Measurements from ENCODE around the gene NEU1.
A peak's percentile ranks its signal among the peaks of the same experiment; 100 is the strongest.
"Not testable (repeated sequence)": the region's sequence is repeated elsewhere in the genome, so short reads cannot be mapped to it uniquely, and the experiment has no call there.

Gene NEU1

DNA sequence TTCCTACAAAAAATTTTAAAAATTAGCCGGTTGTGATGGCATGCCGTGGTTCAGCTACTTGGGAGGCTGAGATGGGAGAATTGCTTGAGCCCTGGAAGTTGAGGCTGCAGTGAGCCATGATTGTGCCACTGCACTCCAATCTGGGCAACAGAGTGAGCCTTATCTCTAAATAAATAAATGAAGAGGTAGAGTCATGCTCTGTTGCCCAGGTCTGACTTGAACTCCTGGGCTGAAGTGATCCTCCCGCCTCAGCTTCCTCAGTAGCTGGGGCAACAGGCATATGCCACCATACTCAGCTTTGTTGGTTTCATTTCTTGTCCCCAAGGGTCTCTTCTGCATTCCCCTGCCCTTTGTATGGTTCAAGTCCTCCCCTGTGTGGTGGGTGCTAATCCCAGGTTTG, 18.1 kb downstream of the NEU1 start:
- H3K4me3 ChIP-seq (ENCODE audit: low read depth in 1 of 2, low read length in 2 of 2) = no peak overlapping the region
- no peaks in the 10 kb centered on the region for H3K4me1 ChIP-seq (ENCODE audit: control insufficient read depth in 1 of 2, insufficient read depth in 2 of 2, low read length in 2 of 2)
- no peak overlapping the region for H3K27ac ChIP-seq (ENCODE audit: low read depth, low read length)
- no peaks in the 10 kb centered on the region for H3K9me3 ChIP-seq (ENCODE audit: control insufficient read depth in 1 of 2, low read length in 2 of 2)
- H3K36me3 ChIP-seq (ENCODE audit: control insufficient read depth in 1 of 2, insufficient read depth in 2 of 2, low read length in 2 of 2) = peaks cover 4 to 12% of the 10 kb centered on the region in 2 donors
- no peak overlapping the region for H3K9ac ChIP-seq (ENCODE audit: low read depth in 1 of 2, low read length in 2 of 2)
- H3K27me3 ChIP-seq (ENCODE audit: control insufficient read depth in 1 of 2, insufficient read depth in 2 of 2, low read length in 2 of 2) = no peaks in the 10 kb centered on the region

DNA sequence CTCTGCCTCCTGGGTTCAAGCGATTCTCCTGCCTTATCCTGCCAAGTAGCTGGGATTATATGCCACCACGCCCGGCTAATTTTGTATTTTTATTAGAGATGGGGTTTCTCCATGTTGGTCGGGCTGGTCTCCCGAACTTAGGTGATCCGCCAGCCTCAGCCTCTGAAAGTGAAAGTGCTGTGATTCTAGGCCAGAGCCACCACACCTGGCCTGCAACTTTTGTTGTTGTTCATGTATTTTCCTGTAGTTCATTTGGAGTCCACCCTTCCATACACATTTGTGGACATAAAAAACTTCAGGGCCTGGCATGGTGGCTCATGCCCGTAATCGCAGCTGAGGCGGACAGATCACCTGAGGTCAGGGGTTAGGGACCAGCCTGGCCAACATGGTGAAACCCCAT, 20.6 kb downstream of the NEU1 start:
- no peak overlapping the region for H3K9ac ChIP-seq (ENCODE audit: low read depth in 1 of 2, low read length in 2 of 2)

DNA sequence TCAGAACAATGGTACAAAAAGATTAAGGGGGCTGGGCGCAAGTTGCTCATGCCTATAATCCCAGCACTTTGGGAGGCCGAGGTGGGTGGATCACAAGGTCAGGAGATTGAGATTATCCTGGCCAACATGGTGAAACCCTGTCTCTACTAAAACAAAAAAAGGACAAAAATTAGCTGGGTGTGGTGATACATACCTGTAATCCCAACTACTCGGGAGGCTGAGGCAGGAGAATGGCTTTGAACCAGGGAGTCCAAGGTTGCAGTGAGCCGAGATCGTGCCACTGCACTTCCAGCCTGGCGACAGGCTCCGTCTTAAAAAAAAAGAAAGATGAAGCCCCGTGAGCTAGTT, 22.9 kb downstream of the NEU1 start:
- Histone ChIP-seq H3K36me3 (ENCODE audit: control insufficient read depth in 1 of 2, insufficient read depth in 2 of 2, low read length in 2 of 2) (peaks cover 13 to 38% of the 10 kb centered on the region in 2 donors), H3K4me1 (ENCODE audit: control insufficient read depth in 1 of 2, insufficient read depth in 2 of 2, low read length in 2 of 2) (peaks cover 21 to 30% of the 10 kb centered on the region in 2 donors)
- not testable (repeated sequence) for H3K27ac ChIP-seq (ENCODE audit: low read depth, low read length); H3K9ac ChIP-seq (ENCODE audit: low read depth in 1 of 2, low read length in 2 of 2); H3K9me3 ChIP-seq (ENCODE audit: control insufficient read depth in 1 of 2, low read length in 2 of 2); H3K4me3 ChIP-seq (ENCODE audit: low read depth in 1 of 2, low read length in 2 of 2); H3K27me3 ChIP-seq (ENCODE audit: control insufficient read depth in 1 of 2, insufficient read depth in 2 of 2, low read length in 2 of 2)

More for the DNA sequence above, 20.6 kb downstream of the NEU1 start:
- no peak overlapping the region for H3K4me3 ChIP-seq (ENCODE audit: low read depth in 1 of 2, low read length in 2 of 2)
- H3K4me1 ChIP-seq (ENCODE audit: control insufficient read depth in 1 of 2, insufficient read depth in 2 of 2, low read length in 2 of 2) = peaks cover 9 to 15% of the 10 kb centered on the region in 2 donors
- H3K27ac ChIP-seq (ENCODE audit: low read depth, low read length) = no peak overlapping the region
- no peaks in the 10 kb centered on the region for H3K27me3 ChIP-seq (ENCODE audit: control insufficient read depth in 1 of 2, insufficient read depth in 2 of 2, low read length in 2 of 2)
- no peaks in the 10 kb centered on the region for H3K9me3 ChIP-seq (ENCODE audit: control insufficient read depth in 1 of 2, low read length in 2 of 2)
- H3K36me3 ChIP-seq (ENCODE audit: control insufficient read depth in 1 of 2, insufficient read depth in 2 of 2, low read length in 2 of 2) = peaks cover 12 to 36% of the 10 kb centered on the region in 2 donors

DNA sequence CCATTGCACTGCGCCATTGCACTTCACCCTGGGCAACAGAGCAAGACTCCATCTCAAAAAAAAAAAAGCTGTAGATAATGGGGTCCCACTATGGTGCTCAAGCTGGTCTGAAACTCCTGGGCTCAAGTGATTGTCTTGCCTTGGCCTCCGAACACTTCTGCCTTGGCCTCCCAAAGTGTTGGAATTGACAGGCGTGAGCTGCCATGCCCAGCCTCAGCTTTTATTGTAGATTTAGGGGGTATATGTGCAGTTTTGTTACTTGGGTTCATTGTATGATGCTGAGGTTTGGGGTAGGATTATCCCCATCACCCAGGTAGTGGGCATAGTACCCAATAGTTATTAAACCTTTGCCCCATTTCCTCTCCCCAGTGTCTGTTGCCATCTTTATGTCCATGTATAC, 23.7 kb downstream of the NEU1 start:
- H3K4me1 ChIP-seq (ENCODE audit: control insufficient read depth in 1 of 2, insufficient read depth in 2 of 2, low read length in 2 of 2) = peaks cover 21 to 34% of the 10 kb centered on the region in 2 donors
- no peak overlapping the region for H3K9ac ChIP-seq (ENCODE audit: low read depth in 1 of 2, low read length in 2 of 2)
- H3K27ac ChIP-seq (ENCODE audit: low read depth, low read length) = no peak overlapping the region
- H3K4me3 ChIP-seq (ENCODE audit: low read depth in 1 of 2, low read length in 2 of 2) = no peak overlapping the region
- H3K27me3 ChIP-seq (ENCODE audit: control insufficient read depth in 1 of 2, insufficient read depth in 2 of 2, low read length in 2 of 2) = no peaks in the 10 kb centered on the region
- no peaks in the 10 kb centered on the region for H3K9me3 ChIP-seq (ENCODE audit: control insufficient read depth in 1 of 2, low read length in 2 of 2)
- peaks cover 13 to 38% of the 10 kb centered on the region in 2 donors for H3K36me3 ChIP-seq (ENCODE audit: control insufficient read depth in 1 of 2, insufficient read depth in 2 of 2, low read length in 2 of 2)

DNA sequence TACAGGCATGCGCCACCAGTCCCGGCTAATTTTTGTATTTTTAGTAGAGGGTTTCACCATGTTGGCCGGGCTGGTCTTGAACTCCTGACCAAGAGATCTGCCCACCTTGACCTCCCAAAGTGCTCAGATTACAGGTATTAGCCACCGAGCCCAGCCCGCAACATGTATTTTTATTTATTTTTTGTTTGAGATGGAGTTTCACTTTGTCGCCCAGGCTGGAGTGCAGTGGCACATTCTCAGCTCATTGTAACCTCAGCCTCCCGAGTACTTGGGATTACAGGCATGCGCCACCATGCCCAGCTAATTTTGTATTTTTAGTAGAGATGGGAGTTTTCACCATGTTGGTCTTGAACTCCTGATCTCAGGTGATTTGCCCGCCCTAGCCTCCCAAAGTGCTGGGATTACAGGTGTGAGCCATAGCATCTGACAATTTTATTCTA, 24.5 kb downstream of the NEU1 start:
- not testable (repeated sequence) for H3K4me3 ChIP-seq (ENCODE audit: low read depth in 1 of 2, low read length in 2 of 2)

DNA sequence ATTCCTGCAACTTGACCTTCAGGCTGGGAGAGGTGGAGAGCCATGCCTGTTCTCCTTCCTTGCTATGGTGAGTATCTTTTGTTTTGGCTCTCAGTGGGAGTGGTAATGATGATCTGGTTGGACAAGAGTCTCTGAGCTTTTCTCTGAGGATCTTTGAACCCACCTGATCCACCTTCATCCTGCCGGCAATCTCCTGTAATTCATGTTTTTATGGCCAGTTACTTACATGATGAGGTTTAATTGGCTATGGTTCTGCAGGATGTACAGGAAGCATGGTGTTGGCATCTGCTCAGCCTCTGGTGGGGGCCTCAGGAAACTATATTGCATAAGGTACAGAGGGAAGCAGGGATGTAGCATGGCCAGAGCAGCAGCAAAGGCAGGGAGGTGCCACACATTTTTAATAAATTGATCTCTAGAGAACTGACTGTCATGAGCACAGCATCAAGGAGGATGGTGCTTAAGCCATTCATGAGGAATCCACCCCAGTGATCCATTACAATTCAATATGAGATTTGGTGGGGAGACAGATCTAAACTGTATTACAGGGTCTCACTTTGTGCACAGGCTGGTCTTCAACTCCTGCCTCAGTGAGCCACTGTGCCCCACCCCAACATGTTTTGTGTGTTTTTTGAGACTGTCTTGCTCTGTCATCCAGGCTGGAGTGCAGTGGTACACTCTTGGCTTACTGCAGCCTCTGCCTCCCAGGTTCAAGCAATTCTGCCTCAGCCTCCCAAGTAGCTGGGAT, 25.1 kb downstream of the NEU1 start:
- Histone ChIP-seq H3K4me1 (ENCODE audit: control insufficient read depth in 1 of 2, insufficient read depth in 2 of 2, low read length in 2 of 2) (peaks cover 21 to 44% of the 10 kb centered on the region in 2 donors), H3K4me3 (ENCODE audit: low read depth in 1 of 2, low read length in 2 of 2) (peak overlapping the region; percentile 95 to 98), H3K27me3 (ENCODE audit: control insufficient read depth in 1 of 2, insufficient read depth in 2 of 2, low read length in 2 of 2) (no peaks in the 10 kb centered on the region), H3K36me3 (ENCODE audit: control insufficient read depth in 1 of 2, insufficient read depth in 2 of 2, low read length in 2 of 2) (peaks cover 13 to 38% of the 10 kb centered on the region in 2 donors), H3K27ac (ENCODE audit: low read depth, low read length) (no peak overlapping the region), H3K9me3 (ENCODE audit: control insufficient read depth in 1 of 2, low read length in 2 of 2) (no peaks in the 10 kb centered on the region), H3K9ac (ENCODE audit: low read depth in 1 of 2, low read length in 2 of 2) (peak overlapping the region; percentile 96 to 100)

More for the DNA sequence above, 24.5 kb downstream of the NEU1 start:
- H3K27me3 ChIP-seq (ENCODE audit: control insufficient read depth in 1 of 2, insufficient read depth in 2 of 2, low read length in 2 of 2); H3K27ac ChIP-seq (ENCODE audit: low read depth, low read length); H3K9me3 ChIP-seq (ENCODE audit: control insufficient read depth in 1 of 2, low read length in 2 of 2): not testable (repeated sequence)
- H3K36me3 ChIP-seq (ENCODE audit: control insufficient read depth in 1 of 2, insufficient read depth in 2 of 2, low read length in 2 of 2) = peaks cover 13 to 38% of the 10 kb centered on the region in 2 donors
- peak overlapping the region in 1 of 2 donors; percentile 100 for H3K9ac ChIP-seq (ENCODE audit: low read depth in 1 of 2, low read length in 2 of 2)
- peaks cover 21 to 39% of the 10 kb centered on the region in 2 donors for H3K4me1 ChIP-seq (ENCODE audit: control insufficient read depth in 1 of 2, insufficient read depth in 2 of 2, low read length in 2 of 2)

DNA sequence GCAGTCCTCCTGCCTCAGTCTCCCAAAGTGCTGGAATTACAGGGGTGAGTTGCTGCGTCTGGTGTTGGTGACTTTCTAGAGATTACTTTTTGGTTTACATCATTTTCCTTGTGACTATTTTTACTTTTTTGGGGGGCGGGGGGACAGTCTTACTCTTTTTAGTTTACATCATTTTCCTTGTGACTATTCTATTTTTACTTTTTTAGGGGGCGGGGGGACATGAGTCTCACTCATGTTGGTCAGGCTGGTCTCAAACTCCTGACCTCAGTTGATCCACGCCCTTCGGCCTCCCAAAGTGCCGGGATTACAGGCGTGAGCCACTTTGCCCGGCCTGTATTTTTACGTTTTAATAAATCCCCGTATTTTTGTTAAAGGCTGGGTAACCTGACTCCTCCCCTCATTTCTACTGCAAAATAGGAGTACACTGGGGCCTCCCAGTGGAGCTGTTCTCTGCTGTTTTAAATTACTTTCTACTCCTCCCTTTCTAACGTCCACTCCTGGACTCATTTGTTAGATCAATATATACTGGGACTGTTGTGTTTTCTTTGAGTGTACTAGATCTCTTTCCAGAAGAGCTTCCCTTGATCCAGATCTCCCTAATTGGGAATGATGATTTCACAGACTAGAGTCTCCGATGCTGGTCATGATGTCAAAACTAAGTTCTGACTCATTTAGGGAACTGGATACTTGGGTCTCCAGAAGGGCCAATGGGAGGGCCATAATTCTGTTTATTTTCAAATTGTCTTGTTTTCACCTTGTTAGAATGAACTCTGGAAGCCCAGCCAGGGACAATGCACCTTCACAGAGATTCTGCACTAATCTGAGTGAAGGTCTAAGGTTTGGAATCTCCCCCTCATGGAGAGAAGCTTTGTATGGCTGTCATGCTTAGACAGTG, 25.9 kb downstream of the NEU1 start:
- Histone ChIP-seq H3K27me3 (ENCODE audit: control insufficient read depth in 1 of 2, insufficient read depth in 2 of 2, low read length in 2 of 2) (no peaks in the 10 kb centered on the region), H3K4me3 (ENCODE audit: low read depth in 1 of 2, low read length in 2 of 2) (peak overlapping the region; percentile 95 to 98), H3K36me3 (ENCODE audit: control insufficient read depth in 1 of 2, insufficient read depth in 2 of 2, low read length in 2 of 2) (peaks cover 13 to 38% of the 10 kb centered on the region in 2 donors), H3K9ac (ENCODE audit: low read depth in 1 of 2, low read length in 2 of 2) (peak overlapping the region; percentile 96 to 100), H3K9me3 (ENCODE audit: control insufficient read depth in 1 of 2, low read length in 2 of 2) (no peaks in the 10 kb centered on the region), H3K4me1 (ENCODE audit: control insufficient read depth in 1 of 2, insufficient read depth in 2 of 2, low read length in 2 of 2) (peaks cover 21 to 44% of the 10 kb centered on the region in 2 donors), H3K27ac (ENCODE audit: low read depth, low read length) (no peak overlapping the region)

DNA sequence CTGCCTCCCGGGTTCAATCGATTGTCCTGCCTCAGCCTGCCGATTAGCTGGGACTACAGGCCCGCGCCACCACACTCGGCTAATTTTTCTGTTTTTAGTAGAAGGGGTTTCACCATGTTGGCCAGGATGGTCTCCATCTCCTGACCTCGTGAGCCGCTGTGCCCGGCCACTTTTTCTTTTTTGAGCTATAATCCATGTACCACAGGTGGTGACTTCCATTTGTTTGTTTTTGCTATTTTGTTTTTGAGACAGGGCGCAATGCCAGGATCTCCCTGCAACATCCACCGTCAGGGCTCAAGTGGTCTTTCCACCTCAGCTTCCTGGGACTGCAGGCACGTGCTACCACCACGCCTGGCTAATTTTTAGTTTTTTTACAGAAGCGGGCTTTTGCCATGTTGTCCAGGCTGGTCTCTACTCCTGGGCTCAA, 26.6 kb downstream of the NEU1 start:
- Histone ChIP-seq H3K27ac (ENCODE audit: low read depth, low read length) (no peak overlapping the region), H3K4me3 (ENCODE audit: low read depth in 1 of 2, low read length in 2 of 2) (peak overlapping the region; percentile 95 to 98), H3K9ac (ENCODE audit: low read depth in 1 of 2, low read length in 2 of 2) (peak overlapping the region; percentile 96 to 100), H3K36me3 (ENCODE audit: control insufficient read depth in 1 of 2, insufficient read depth in 2 of 2, low read length in 2 of 2) (peaks cover 13 to 38% of the 10 kb centered on the region in 2 donors), H3K4me1 (ENCODE audit: control insufficient read depth in 1 of 2, insufficient read depth in 2 of 2, low read length in 2 of 2) (peaks cover 21 to 51% of the 10 kb centered on the region in 2 donors), H3K27me3 (ENCODE audit: control insufficient read depth in 1 of 2, insufficient read depth in 2 of 2, low read length in 2 of 2) (no peaks in the 10 kb centered on the region), H3K9me3 (ENCODE audit: control insufficient read depth in 1 of 2, low read length in 2 of 2) (no peaks in the 10 kb centered on the region)

DNA sequence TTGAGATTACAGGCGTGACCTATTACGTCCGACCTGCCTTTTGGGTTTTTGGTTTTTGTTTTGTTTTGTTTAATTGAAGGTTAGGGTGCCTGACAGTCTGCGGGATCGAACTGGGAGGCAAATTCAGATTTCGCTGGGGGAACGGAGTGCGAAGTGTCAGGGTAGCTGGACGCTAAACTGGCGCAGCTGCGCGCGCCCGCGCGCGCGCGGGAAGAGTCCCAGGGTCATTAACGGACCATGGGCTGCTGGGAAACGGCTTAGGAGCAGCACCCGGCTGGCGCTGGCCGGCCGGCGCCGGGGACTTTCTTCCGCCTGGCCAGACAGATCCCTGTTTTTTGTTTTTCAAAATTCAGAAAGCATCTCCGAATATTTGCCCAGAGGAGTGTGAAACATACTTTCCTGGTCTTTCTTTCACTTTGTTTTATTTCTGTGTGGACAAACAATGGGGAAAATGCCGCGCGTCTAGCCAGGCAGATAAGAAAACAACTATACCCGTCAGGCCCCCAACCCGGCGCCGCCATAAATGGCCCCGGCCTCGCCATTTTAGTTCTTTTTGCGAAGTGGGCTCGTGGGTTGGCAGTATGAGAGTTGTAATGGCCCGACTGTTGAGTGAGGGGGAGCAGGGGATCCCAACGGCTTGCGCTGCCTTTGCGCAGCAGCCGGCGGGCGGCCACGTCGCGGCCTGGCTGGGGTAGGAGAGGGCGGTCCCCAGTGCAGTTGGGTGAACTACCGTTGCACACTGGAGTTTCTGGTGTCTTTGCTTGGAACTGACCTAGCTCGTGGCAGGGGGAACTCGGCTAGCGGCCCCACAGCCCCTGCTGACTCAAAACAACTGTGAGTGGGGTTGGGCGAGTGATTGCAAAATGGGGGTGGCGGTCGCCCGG, 28.0 kb downstream of the NEU1 start:
- Histone ChIP-seq H3K4me3 (ENCODE audit: low read depth in 1 of 2, low read length in 2 of 2) (peak overlapping the region; percentile 95 to 98), H3K27me3 (ENCODE audit: control insufficient read depth in 1 of 2, insufficient read depth in 2 of 2, low read length in 2 of 2) (no peaks in the 10 kb centered on the region), H3K4me1 (ENCODE audit: control insufficient read depth in 1 of 2, insufficient read depth in 2 of 2, low read length in 2 of 2) (peaks cover 21 to 55% of the 10 kb centered on the region in 2 donors), H3K9ac (ENCODE audit: low read depth in 1 of 2, low read length in 2 of 2) (peak overlapping the region; percentile 96 to 100), H3K36me3 (ENCODE audit: control insufficient read depth in 1 of 2, insufficient read depth in 2 of 2, low read length in 2 of 2) (peaks cover 11 to 27% of the 10 kb centered on the region in 2 donors), H3K9me3 (ENCODE audit: control insufficient read depth in 1 of 2, low read length in 2 of 2) (no peaks in the 10 kb centered on the region), H3K27ac (ENCODE audit: low read depth, low read length) (peak overlapping the region; percentile 92)
